ENCODE data around the gene PRDM15. TPM values are rescaled to one million over a fixed set of nuclear protein-coding genes. Genes with fewer than 3 reads are reported as not detected.

PRDM15 gene
- polyA plus RNA-seq, 1 experiment, result 7.6 TPM

DNA sequence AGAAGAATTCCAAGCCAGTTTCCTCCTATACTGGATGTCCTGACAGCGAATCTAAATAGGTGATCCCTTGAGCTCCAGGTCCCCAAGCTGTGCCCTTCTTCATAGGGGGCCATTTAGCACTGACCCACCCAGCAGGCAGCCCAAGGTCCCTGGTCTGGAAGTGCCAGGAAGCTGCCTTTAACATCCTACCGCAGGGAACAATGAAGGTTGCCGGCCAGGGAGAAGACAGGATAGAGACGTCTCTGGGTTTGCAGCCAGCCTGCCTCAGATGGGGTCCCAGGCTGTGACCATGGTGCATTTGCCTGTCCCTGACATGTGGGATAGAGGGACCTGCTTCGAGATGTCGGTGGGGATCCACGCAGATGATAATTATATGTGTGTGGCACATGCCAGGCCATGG is 109.6 kb downstream of the PRDM15 start:
- Histone ChIP-seq H3K27me3 (ENCODE audit: control insufficient read depth, insufficient read depth, low read length) (peaks cover 13% of the 10 kb centered on the region), H3K4me3 (ENCODE audit: low read depth, low read length) (no peak overlapping the region), H3K36me3 (ENCODE audit: control insufficient read depth, insufficient read depth, low read length) (no peaks in the 10 kb centered on the region)
- DNase-seq (ENCODE audit: low read depth), result no peak
- ChIA-PET CTCF (interaction anchor here (1.2 to 11.1 kb wide), 4 partner anchors 9 to 159 kb away, joined by 3 to 153 read pairs (median 8); no protein-coding TSS in a partner anchor), POLR2A (no interaction called here)
- TF ChIP-seq CTCF (IDR thresholded peaks at IDR 0.05; ENCODE audit: insufficient read depth, low read depth, low read length), result no peak

- CTCF ChIA-PET, result interaction anchor here (0.8 to 11.1 kb wide), 12 partner anchors 8 to 339 kb away, joined by 3 to 153 read pairs (median 4); no protein-coding TSS in a partner anchor
- peaks cover 13% of the 10 kb centered on the region for H3K27me3 ChIP-seq (ENCODE audit: control insufficient read depth, insufficient read depth, low read length)
- peak overlapping the region; percentile 17; the same call in 1 of the 2 replicates for H3K4me3 ChIP-seq (ENCODE audit: low read depth, low read length)
- POLR2A ChIA-PET, result no interaction called here
- TF ChIP-seq CTCF (IDR thresholded peaks at IDR 0.05; ENCODE audit: insufficient read depth, low read depth, low read length), result no peak
- H3K36me3 ChIP-seq (ENCODE audit: control insufficient read depth, insufficient read depth, low read length), result no peaks in the 10 kb centered on the region
- no peak for DNase-seq (ENCODE audit: low read depth)
Measured at GRCh38 chr21:41769111-41769510, 110.0 kb downstream of the PRDM15 start.

DNA sequence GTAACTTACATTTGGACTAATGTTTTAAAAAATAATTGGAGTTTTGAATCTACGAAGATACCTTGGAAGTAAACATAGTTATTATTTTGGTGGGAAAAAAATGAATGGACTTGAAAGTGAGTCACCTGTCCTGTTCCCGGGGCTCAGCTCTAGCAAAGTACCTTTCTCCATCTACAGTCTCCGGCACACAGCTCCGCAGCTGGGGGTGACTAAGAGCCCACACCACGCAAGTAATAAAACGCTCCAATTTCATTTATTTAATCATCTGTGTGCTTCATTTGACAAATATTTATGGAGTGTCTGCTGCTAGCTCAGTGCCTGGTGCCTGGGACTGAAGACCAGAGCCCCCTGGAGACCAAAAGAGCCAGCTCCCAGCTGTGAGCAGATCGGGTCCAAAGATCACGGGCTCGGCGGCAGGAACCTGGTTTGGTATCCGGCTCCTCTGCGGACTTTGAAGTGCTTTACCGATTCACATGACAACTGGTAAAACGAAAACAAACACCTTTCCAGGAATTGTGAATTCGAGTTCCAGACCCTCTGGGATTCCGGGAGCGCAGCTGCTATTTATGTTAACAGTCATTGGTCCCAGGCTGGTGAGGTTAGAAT is 110.6 kb downstream of the PRDM15 start:
- POLR2A ChIA-PET, result interaction anchor here (1.0 kb wide), 1 partner anchor 8 kb away, joined by 3 read pairs; no protein-coding TSS in a partner anchor
- TF ChIP-seq CTCF (IDR thresholded peaks at IDR 0.05; ENCODE audit: insufficient read depth, low read depth, low read length), result peak; percentile 69
- CTCF ChIA-PET, result interaction anchor here (0.5 to 11.1 kb wide), 15 partner anchors 8 to 340 kb away, joined by 3 to 153 read pairs (median 4); no protein-coding TSS in a partner anchor

DNA sequence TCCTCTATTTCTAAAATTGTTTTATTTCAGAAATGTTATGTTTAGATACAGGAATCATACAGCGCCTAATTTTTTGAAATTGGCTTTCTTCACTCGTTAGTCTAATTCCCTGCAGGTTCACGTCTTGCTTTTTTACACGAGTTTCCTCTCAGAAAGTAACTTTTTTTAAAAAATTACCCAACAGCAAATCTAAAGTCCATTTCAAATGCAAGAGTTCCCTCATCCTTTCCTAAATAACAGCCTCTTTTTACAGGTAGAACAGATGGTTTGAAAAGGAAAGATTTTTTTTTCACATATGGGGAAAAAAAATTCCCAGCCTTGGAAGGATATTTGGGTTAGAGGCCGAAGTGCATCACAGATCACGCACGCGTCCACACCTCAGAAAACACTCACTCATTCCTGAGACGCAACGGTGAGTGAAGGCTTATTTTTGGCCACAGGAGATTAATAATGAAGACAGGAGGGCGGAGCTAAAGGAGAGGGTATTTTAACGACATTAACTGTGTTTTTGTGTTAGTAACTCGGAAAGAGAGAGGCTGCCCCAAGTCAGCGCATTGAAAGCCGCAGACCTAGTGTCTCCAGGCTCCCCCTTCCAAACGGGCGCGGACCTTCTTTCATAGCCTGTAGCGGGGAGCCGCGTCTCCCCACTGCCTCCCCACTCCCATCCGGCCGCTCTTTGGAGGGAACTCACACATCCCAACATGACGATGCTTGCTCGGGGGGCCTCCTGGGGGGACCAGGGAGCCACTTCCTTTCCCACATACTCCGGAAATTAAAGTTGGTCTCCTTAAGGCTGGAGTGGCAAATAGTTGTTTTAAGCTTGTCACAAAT is 111.3 kb downstream of the PRDM15 start:
- H3K36me3 ChIP-seq (ENCODE audit: control insufficient read depth, insufficient read depth, low read length), result no peaks in the 10 kb centered on the region
- H3K27me3 ChIP-seq (ENCODE audit: control insufficient read depth, insufficient read depth, low read length), result peaks cover 13% of the 10 kb centered on the region
- no peak for DNase-seq (ENCODE audit: low read depth)
- POLR2A ChIA-PET, result interaction anchor here (1.0 kb wide), 1 partner anchor 9 kb away, joined by 3 read pairs; no protein-coding TSS in a partner anchor
- CTCF ChIA-PET, result interaction anchor here (0.5 to 11.1 kb wide), 15 partner anchors 9 to 340 kb away, joined by 3 to 153 read pairs (median 4); no protein-coding TSS in a partner anchor
- peak overlapping the region; percentile 24 for H3K4me3 ChIP-seq (ENCODE audit: low read depth, low read length)
- TF ChIP-seq CTCF (IDR thresholded peaks at IDR 0.05; ENCODE audit: insufficient read depth, low read depth, low read length), result no peak

More for the DNA sequence above, 110.6 kb downstream of the PRDM15 start:
- DNase-seq (ENCODE audit: low read depth), result peak; percentile 78
- Histone ChIP-seq H3K36me3 (ENCODE audit: control insufficient read depth, insufficient read depth, low read length) (no peaks in the 10 kb centered on the region), H3K27me3 (ENCODE audit: control insufficient read depth, insufficient read depth, low read length) (peaks cover 13% of the 10 kb centered on the region), H3K4me3 (ENCODE audit: low read depth, low read length) (peak overlapping the region; percentile 17)
